GM18505 (cell line): ENCODE results near the gene TESK2.

Experiments used
- ATAC-seq: cut with Tn5 transposase; IDR thresholded peaks from one replicate; pipeline ENCODE4 v1.9.1; 2021; ENCODE audit not compliant: unreplicated experiment
- POLR2A ChIP-seq: IDR thresholded peaks from 4 replicates; pipeline ENCODE4 v1.6.1; 2011; ENCODE audit warnings: borderline replicate concordance; ENCODE audit not compliant: insufficient read depth, insufficient read length; ENCODE audit errors: extremely low read depth

TESK2 gene

GRCh38 chr1:45442272-45442671 is 48.7 kb downstream of the TESK2 start:
- ATAC-seq: no peak
- TF ChIP-seq POLR2A: no peak

GRCh38 chr1:45437323-45437722 is 53.6 kb downstream of the TESK2 start:
- no peak for ATAC-seq
- TF ChIP-seq POLR2A: no peak

GRCh38 chr1:45430490-45430889 is 60.5 kb downstream of the TESK2 start:
- TF ChIP-seq POLR2A: no peak
- ATAC-seq: no peak

DNA sequence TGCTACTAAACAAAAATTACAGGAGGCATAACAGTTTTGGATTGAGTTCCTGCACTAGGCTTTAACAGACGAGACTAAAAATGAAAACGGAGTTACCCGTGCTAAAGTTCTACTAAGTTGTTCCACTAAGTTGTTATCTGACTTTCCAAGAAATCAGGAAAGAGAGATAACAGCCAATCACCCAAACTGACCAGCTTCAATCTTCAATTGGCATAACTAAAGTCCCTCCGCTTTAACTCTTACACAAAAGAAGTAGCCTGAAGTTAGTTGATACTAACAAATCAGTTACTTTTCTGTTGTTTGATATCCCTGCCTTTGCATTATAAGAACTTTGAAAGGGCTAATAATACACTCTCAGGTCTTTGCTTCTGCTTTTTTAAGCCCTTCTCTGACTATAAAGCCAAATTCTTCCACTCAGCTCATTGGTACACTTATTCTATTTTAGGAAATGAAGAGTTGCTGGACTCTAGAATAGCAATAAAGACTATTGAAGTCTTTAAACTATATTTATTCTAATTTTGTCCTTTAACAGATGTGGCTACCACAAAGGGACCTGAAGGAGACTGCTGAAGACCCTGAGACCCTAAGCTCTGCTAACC is 61.3 kb downstream of the TESK2 start:
- no peak for ATAC-seq
- no peak for TF ChIP-seq POLR2A

GRCh38 chr1:45423906-45424678 is 66.9 kb downstream of the TESK2 start:
- TF ChIP-seq POLR2A: no peak
- no peak for ATAC-seq

GRCh38 chr1:45421935-45422334 is 69.0 kb downstream of the TESK2 start:
- no peak for TF ChIP-seq POLR2A
- no peak for ATAC-seq

- TF ChIP-seq POLR2A: no peak
- no peak for ATAC-seq
These were observed 76.2 kb downstream of the TESK2 start for GRCh38 chr1:45414746-45415145.

GRCh38 chr1:45412899-45413298 is 78.1 kb downstream of the TESK2 start:
- TF ChIP-seq POLR2A: no peak
- ATAC-seq: no peak

DNA sequence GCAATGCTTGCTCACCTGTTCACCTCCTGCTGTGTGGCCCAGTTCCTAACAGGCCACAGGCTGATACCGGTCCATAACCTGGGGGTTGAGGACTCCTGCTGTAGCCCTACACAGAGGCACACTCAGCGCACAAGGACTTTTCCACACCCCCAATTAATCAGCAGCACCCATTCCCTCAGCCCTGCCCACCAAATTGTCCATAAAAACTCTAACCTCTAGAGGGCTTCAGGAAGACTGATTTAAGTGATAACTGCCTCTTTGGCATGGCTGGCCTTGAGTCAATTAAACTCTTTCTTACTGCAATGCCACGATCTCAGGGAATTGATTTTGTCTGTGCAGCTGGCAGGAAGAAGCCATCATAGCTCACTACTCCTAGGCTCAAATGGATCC is 79.5 kb downstream of the TESK2 start:
- no peak for TF ChIP-seq POLR2A
- ATAC-seq: no peak

- TF ChIP-seq POLR2A: no peak
- ATAC-seq: no peak
These were observed 80.0 kb downstream of the TESK2 start for GRCh38 chr1:45410850-45411509.

- no peak for TF ChIP-seq POLR2A
- no peak for ATAC-seq
These were observed 81.7 kb downstream of the TESK2 start for GRCh38 chr1:45409276-45409675.

DNA sequence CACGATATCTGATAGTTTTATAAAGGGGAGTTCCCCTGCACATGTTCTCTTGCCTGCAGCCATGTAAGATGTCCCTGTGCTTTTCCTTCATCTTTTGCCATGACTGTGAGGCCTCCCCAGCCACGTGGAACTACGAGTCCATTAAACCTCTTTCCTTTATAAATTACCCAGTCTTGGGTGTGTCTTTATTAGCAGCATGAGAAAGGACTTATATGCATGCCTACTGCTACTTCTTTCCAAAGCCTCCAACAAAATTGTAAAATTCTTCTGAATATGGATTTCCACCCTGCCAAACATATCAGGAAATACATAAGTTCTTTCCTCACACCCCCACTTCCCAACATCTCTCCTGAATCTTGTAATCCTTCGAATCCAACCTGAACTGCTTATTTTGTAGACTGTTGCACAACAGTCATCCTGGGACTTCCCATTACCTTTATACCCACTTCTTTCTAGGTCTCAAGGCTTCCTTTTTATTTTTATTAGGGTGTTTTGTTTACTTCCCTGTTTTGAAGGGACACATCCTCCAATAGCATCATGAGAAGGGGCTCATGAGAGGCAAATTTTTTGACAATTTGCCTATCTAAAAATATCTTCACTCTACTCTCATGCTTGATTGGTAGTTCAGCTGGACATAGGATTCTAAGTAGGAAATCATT is 83.2 kb downstream of the TESK2 start:
- TF ChIP-seq POLR2A: no peak
- ATAC-seq: no peak

- ATAC-seq: no peak
- no peak for TF ChIP-seq POLR2A
These were observed 85.3 kb downstream of the TESK2 start for GRCh38 chr1:45405636-45406035.

DNA sequence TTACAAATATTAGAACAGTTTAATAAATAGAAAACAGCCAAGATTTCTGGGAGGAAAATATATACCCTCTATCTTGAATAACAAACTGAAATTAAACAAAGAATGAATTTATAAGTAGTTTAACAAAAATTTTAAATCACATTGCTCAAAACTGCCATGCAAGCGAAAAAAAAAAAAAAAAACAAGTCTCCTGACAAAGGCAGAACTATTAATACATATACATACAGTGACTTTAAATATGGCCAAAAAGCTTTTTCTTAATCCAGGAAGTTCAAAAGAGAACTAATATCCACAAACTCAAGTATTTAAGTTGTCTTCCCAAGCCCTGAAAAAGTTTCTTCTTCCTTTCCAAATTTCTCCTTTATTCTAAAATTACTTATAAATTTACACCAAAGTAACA is 87.2 kb downstream of the TESK2 start:
- TF ChIP-seq POLR2A: no peak
- no peak for ATAC-seq

GRCh38 chr1:45403298-45403697 is 87.7 kb downstream of the TESK2 start:
- TF ChIP-seq POLR2A: no peak
- no peak for ATAC-seq

DNA sequence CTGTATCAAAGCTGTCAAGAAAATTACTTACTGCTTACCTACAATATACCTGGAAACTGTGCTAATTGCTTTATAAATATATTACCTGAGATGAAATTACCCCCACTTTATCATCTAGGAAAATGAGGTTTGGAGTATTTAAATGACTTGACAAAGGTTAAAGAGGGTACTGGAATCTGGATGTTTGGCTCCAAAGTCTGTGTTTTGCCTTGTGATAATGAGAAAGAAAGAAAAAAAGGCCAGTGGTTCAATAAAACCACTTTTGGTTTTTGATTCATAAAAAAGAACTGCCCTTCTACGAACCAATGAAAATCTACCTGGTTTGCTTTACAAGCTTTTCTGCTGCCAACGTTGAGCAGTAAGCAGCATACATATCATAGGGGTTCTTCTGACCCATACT is 89.4 kb downstream of the TESK2 start:
- ATAC-seq: no peak
- TF ChIP-seq POLR2A: no peak
